ENCODE results near the gene E2F3.
A peak's percentile ranks its signal among the peaks of the same experiment; 100 is the strongest.

The E2F3 gene

GRCh38 chr6:20401205-20402091, at the start of gene E2F3:
Gene E2F3, plus strand, starts transcription at chr6:20401879. Its CDS starts 354 bp downstream, at chr6:20402233.
- peak; percentile 88 for ATAC-seq
- no peak for TF ChIP-seq PPARA (CRISPR knock-in tag; IDR thresholded peaks at IDR 0.05; ENCODE audit: borderline replicate concordance)
- TF ChIP-seq, protein P1, sequence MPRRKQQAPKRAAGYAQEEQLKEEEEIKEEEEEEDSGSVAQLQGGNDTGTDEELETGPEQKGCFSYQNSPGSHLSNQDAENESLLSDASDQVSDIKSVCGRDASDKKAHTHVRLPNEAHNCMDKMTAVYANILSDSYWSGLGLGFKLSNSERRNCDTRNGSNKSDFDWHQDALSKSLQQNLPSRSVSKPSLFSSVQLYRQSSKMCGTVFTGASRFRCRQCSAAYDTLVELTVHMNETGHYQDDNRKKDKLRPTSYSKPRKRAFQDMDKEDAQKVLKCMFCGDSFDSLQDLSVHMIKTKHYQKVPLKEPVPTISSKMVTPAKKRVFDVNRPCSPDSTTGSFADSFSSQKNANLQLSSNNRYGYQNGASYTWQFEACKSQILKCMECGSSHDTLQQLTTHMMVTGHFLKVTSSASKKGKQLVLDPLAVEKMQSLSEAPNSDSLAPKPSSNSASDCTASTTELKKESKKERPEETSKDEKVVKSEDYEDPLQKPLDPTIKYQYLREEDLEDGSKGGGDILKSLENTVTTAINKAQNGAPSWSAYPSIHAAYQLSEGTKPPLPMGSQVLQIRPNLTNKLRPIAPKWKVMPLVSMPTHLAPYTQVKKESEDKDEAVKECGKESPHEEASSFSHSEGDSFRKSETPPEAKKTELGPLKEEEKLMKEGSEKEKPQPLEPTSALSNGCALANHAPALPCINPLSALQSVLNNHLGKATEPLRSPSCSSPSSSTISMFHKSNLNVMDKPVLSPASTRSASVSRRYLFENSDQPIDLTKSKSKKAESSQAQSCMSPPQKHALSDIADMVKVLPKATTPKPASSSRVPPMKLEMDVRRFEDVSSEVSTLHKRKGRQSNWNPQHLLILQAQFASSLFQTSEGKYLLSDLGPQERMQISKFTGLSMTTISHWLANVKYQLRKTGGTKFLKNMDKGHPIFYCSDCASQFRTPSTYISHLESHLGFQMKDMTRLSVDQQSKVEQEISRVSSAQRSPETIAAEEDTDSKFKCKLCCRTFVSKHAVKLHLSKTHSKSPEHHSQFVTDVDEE (CRISPR knock-in tag; IDR thresholded peaks at IDR 0.05): no peak
- TF ChIP-seq ZFP3 (CRISPR knock-in tag; IDR thresholded peaks at IDR 0.05): no peak
- TF ChIP-seq CSDC2 (CRISPR knock-in tag; IDR thresholded peaks at IDR 0.05): no peak

DNA sequence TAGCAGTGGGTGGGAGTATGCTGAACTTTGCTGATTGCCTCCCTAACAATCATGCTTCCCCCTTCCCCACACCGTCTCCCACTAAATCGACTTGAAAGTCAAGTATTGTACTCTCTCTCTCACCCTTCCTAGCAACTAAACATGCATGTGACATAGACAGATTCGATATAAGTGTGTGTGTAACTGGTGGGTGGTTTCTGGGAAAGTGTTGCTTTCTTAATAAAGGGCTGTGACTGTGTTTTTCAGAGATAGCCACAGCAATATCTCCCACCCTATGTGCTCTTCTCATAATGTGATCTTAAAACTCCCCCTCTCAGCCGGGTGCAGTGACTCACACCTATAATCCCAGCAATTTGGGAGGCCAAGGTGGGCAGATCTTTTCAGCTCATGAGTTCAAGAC, 49.3 kb upstream of the E2F3 start:
- TF ChIP-seq CSDC2 (CRISPR knock-in tag; IDR thresholded peaks at IDR 0.05): no peak
- TF ChIP-seq BACH2 (CRISPR knock-in tag; IDR thresholded peaks at IDR 0.05; ENCODE audit: borderline replicate concordance): no peak
- no peak for TF ChIP-seq TOX (CRISPR knock-in tag; IDR thresholded peaks at IDR 0.05; ENCODE audit: borderline replicate concordance)
- no peak for TF ChIP-seq GLIS3 (CRISPR knock-in tag; IDR thresholded peaks at IDR 0.05)
- TF ChIP-seq POU6F1 (CRISPR knock-in tag; IDR thresholded peaks at IDR 0.05; ENCODE audit: borderline replicate concordance, low read depth): no peak
- no peak for TF ChIP-seq OSR1 (CRISPR knock-in tag; IDR thresholded peaks at IDR 0.05)
- TF ChIP-seq, protein P1 (CRISPR knock-in tag; IDR thresholded peaks at IDR 0.05): no peak
- TF ChIP-seq, protein P2, sequence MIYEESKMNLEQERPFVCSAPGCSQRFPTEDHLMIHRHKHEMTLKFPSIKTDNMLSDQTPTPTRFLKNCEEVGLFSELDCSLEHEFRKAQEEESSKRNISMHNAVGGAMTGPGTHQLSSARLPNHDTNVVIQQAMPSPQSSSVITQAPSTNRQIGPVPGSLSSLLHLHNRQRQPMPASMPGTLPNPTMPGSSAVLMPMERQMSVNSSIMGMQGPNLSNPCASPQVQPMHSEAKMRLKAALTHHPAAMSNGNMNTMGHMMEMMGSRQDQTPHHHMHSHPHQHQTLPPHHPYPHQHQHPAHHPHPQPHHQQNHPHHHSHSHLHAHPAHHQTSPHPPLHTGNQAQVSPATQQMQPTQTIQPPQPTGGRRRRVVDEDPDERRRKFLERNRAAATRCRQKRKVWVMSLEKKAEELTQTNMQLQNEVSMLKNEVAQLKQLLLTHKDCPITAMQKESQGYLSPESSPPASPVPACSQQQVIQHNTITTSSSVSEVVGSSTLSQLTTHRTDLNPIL (CRISPR knock-in tag; IDR thresholded peaks at IDR 0.05; ENCODE audit: low read depth): no peak
- no peak for TF ChIP-seq ZNF70 (CRISPR knock-in tag; IDR thresholded peaks at IDR 0.05)
- no peak for TF ChIP-seq TCF4 (CRISPR knock-in tag; IDR thresholded peaks at IDR 0.05; ENCODE audit: borderline replicate concordance)
- no peak for TF ChIP-seq ZFP3 (CRISPR knock-in tag; IDR thresholded peaks at IDR 0.05)
- no peak for TF ChIP-seq CSRNP3 (CRISPR knock-in tag; IDR thresholded peaks at IDR 0.05)
- TF ChIP-seq ESRRG (CRISPR knock-in tag; IDR thresholded peaks at IDR 0.05): no peak
- TF ChIP-seq RARB (CRISPR knock-in tag; IDR thresholded peaks at IDR 0.05): no peak
- TF ChIP-seq ARNTL (CRISPR knock-in tag; IDR thresholded peaks at IDR 0.05; ENCODE audit: borderline replicate concordance, low read depth): no peak
- TF ChIP-seq ZC3H10 (CRISPR knock-in tag; IDR thresholded peaks at IDR 0.05): no peak
- TF ChIP-seq, protein P3, sequence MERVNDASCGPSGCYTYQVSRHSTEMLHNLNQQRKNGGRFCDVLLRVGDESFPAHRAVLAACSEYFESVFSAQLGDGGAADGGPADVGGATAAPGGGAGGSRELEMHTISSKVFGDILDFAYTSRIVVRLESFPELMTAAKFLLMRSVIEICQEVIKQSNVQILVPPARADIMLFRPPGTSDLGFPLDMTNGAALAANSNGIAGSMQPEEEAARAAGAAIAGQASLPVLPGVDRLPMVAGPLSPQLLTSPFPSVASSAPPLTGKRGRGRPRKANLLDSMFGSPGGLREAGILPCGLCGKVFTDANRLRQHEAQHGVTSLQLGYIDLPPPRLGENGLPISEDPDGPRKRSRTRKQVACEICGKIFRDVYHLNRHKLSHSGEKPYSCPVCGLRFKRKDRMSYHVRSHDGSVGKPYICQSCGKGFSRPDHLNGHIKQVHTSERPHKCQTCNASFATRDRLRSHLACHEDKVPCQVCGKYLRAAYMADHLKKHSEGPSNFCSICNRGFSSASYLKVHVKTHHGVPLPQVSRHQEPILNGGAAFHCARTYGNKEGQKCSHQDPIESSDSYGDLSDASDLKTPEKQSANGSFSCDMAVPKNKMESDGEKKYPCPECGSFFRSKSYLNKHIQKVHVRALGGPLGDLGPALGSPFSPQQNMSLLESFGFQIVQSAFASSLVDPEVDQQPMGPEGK (CRISPR knock-in tag; IDR thresholded peaks at IDR 0.05; ENCODE audit: borderline replicate concordance): no peak
- no peak for TF ChIP-seq PPARA (CRISPR knock-in tag; IDR thresholded peaks at IDR 0.05; ENCODE audit: borderline replicate concordance)
- ATAC-seq: no peak
